Erythroblast (primary cell): ENCODE measurements around the gene ANO1.

ENCODE experiments used
- DNase-seq, 2 experiments: peaks; one replicate each; lab custom pipeline; 2025; lab: John Stamatoyannopoulos, UW
- GATA1 ChIP-seq: IDR thresholded peaks from 2 replicates; pipeline ENCODE4 v1.6.1; 2011; ENCODE audit warnings: low read depth, mild to moderate bottlenecking, control low read depth, low read length, moderate library complexity
- POLR2A ChIP-seq: IDR thresholded peaks from 2 replicates; pipeline ENCODE4 v1.6.1; 2011; ENCODE audit warnings: mild to moderate bottlenecking, low read length

Gene ANO1

GRCh38 chr11:70100791-70101190 lies 22.7 kb downstream of the ANO1 start:
- no peak for TF ChIP-seq POLR2A
- no peak for TF ChIP-seq GATA1
- DNase-seq = no peak

DNA sequence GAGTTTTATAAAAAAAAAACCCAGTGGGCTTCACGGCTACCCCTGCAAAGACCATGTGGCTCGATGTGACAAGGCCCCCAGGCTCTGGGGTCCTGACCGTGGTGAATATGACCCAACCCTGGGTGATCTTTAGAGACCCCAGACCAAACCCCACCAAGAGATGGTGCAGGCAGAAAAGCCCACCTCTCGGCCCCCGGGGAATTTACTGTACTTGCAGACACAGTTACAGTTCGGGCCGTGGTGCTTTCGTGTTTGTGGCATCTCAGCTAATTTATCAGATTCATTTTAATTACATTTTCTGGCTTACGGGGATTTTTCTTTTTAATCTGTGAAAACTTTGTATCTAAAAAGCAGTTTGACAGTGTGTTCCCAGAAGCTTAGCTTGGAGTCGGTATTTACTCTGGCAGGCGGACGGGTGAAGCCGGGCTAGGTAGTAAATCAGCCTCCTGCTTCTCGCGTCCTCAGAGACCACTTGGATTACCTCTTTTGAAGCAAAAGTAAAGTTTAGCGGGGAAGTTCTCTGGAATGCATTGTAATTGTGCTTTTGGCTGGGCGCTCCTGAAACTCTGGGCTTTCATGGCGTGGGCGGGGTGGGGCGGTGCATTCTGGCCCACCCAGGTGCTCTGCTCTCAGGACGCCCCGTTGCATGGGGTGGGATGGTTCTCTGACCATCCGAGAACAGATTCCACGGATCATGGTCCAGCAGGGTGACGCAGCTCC lies 25.3 kb downstream of the ANO1 start:
- no peak for DNase-seq
- no peak for TF ChIP-seq GATA1
- TF ChIP-seq POLR2A = no peak

- DNase-seq = no peak
- TF ChIP-seq POLR2A (no peak), GATA1 (no peak)
Measured at GRCh38 chr11:70104419-70104818, 26.3 kb downstream of the ANO1 start.

DNA sequence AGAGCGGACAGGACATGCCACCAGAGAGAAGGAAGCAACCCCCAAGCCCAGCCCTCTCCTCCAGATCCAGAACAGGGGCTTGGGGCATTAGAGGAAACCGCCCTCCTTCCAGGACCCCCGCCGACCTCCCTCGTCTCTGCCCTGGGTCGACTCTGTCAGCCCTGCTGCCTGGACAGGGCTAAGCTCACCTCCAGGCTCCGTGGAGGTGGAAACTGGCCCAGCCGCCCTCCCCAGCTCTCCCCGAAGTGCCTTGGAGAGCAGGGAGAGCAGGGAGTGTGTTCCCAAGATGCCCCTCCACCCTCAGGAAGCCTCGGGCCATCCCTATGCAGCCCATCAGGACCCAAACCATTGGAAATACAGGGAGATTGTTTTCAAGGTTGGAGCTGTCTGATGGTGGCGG lies 26.8 kb downstream of the ANO1 start:
- no peak for TF ChIP-seq GATA1
- no peak for TF ChIP-seq POLR2A
- no peak for DNase-seq

DNA sequence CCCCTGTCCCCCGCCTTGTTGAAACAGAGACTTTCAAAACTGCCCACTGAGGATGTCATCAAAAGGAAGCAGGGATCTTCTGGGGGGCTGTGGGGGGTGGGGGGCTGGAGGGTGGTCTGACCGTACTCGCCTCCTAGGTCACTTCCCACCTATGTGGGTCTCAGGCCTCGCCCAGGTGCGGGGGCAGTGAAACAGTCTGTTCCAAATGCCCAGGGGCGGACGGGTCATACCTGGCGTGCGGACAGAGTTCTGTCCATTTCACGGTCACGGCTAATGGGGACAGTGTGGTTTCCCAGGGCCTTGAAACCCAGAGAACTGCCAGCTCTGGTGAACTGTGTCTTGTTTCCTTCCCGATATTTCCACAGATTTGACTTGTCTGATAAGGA lies 27.2 kb downstream of the ANO1 start:
- DNase-seq = no peak
- TF ChIP-seq GATA1 (no peak), POLR2A (no peak)

GRCh38 chr11:70105755-70106571 lies 27.8 kb downstream of the ANO1 start:
- DNase-seq = no peak

GRCh38 chr11:70106757-70107156 lies 28.6 kb downstream of the ANO1 start:
- TF ChIP-seq POLR2A = no peak
- no peak for TF ChIP-seq GATA1
- no peak for DNase-seq

More at GRCh38 chr11:70105755-70106571, 27.8 kb downstream of the ANO1 start:
- TF ChIP-seq GATA1 = no peak
- no peak for TF ChIP-seq POLR2A

- no peak for TF ChIP-seq GATA1
- TF ChIP-seq POLR2A = no peak
- DNase-seq = no peak
Measured at GRCh38 chr11:70107191-70107590, 29.1 kb downstream of the ANO1 start.

GRCh38 chr11:70107756-70108155 lies 29.6 kb downstream of the ANO1 start:
- no peak for TF ChIP-seq GATA1
- no peak for DNase-seq

- DNase-seq = no peak
- TF ChIP-seq GATA1 (no peak), POLR2A (no peak)
Measured at GRCh38 chr11:70108250-70108649, 30.1 kb downstream of the ANO1 start.

- TF ChIP-seq GATA1 (no peak), POLR2A (no peak)
- DNase-seq = no peak
Measured at GRCh38 chr11:70109006-70109405, 30.9 kb downstream of the ANO1 start.

DNA sequence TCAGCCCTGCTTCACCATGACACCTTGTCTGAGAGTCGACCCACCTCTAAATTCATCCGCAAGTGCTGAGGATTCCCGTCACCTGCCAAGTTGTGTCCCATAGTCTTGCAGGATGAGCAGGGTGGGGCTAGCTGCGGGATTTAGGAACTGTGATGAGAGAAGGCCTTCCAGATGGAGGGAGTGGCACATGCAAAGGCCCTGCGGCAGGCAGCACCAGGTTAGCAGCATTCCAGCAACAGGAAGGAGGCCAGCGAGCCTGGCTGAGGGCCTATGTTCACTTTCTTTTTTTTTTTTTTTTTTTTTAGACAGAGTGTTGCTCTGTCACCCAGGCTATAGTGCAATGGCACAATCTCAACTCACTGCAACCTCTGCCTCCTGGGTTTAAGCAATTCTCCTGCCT lies 31.8 kb downstream of the ANO1 start:
- TF ChIP-seq GATA1 (no peak), POLR2A (no peak)
- no peak for DNase-seq

GRCh38 chr11:70110538-70111055 lies 32.5 kb downstream of the ANO1 start:
- no peak for DNase-seq
- TF ChIP-seq GATA1 = no peak
